Measurements from ENCODE around the gene PRPF6.
A peak's percentile ranks its signal among the peaks of the same experiment; 100 is the strongest.
"Not testable (repeated sequence)": the region's sequence is repeated elsewhere in the genome, so short reads cannot be mapped to it uniquely, and the experiment has no call there.

The PRPF6 gene

DNA sequence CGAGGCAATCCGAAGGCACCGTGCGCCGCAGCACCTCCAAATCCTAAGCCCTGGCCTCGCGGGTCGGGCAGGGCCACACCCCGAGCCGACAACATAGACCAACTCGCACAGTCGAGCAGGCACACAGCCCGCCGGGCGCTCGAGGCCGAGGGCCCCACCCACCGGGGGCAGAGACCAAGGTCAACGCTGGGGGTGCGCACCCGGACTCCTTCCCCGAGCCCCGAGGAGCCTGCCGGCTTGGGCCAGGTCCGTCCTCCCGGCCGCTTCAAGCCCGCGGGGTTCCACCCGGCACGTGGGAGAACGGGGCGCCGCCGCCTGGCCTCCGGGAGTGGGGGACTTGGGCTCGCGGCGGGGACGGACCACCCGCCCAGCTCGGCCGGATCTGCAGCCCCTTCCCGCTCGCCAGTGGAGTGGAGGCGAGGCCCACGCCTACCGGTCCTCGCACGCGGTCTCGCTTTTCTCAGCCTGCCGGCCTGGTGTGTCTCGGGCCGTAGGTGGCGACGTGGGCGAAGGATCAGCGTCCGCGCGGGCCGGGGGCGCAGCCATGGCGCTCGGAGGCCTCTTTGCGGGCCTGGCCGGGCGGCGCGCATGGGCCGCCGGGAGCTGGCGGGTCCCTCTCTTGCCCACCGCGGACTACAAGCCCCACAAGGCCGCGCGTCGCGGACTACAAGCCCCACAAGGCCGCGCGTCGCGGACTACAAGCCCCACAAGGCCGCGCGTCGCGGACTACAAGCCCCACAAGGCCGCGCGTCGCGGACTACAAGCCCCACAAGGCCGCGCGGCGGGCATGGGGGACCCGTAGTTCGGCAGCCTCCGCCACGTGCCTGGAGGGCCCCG, 24.9 kb upstream of the PRPF6 start, which contains the start of gene UCKL1:
Gene UCKL1 (minus strand): TSS at position 590 of the 837 bp plus-strand sequence. CDS start 44 bp downstream, at position 546.
- DNase-seq, result peak; percentile 81 to 87 (median 82)
- H3K9me3 ChIP-seq (ENCODE audit: control insufficient read depth, low read length), result no peaks in the 10 kb centered on the region
- H3K27me3 ChIP-seq (replicated peaks; ENCODE audit: control insufficient read depth, insufficient read depth, low read length, poor library complexity, severe bottlenecking), result no peaks in the 10 kb centered on the region
- peaks cover 49% of the 10 kb centered on the region for H3K4me1 ChIP-seq (ENCODE audit: control insufficient read depth, insufficient read depth, low read length, poor library complexity, severe bottlenecking)
- peaks cover 11% of the 10 kb centered on the region for H3K36me3 ChIP-seq (ENCODE audit: control insufficient read depth, insufficient read depth, low read length)
- peak within 1 kb of the TSS; percentile 83 for H3K4me3 ChIP-seq (ENCODE audit: insufficient read depth, low read depth, low read length, poor library complexity, severe bottlenecking)
- peak within 1 kb of the TSS; percentile 79 for H3K27ac ChIP-seq (ENCODE audit: insufficient read depth, low read length, poor library complexity, severe bottlenecking)

DNA sequence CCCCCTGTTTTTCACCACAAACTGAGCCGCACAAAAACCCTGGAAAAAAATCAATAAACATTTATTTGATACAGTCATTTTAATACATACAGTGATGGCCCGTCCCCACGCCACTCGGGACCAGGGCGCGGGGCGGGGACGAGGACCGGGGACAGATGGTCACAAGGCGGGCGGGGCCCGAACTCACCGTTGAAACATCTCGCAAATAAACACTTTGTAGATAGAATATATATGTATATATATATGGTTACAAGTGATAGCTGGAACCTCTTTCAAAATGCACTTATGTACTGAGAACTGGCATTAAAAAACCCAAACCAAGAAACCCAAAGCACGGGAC, 24.3 kb upstream of the PRPF6 start:
- DNase-seq, result no peak
- H3K4me1 ChIP-seq (ENCODE audit: control insufficient read depth, insufficient read depth, low read length, poor library complexity, severe bottlenecking), result peaks cover 45% of the 10 kb centered on the region
- peaks cover 17% of the 10 kb centered on the region for H3K36me3 ChIP-seq (ENCODE audit: control insufficient read depth, insufficient read depth, low read length)
- H3K4me3 ChIP-seq (ENCODE audit: insufficient read depth, low read depth, low read length, poor library complexity, severe bottlenecking), result peak overlapping the region; percentile 55
- H3K9me3 ChIP-seq (ENCODE audit: control insufficient read depth, low read length), result no peaks in the 10 kb centered on the region
- peak overlapping the region; percentile 68 for H3K27ac ChIP-seq (ENCODE audit: insufficient read depth, low read length, poor library complexity, severe bottlenecking)
- H3K27me3 ChIP-seq (replicated peaks; ENCODE audit: control insufficient read depth, insufficient read depth, low read length, poor library complexity, severe bottlenecking), result no peaks in the 10 kb centered on the region

DNA sequence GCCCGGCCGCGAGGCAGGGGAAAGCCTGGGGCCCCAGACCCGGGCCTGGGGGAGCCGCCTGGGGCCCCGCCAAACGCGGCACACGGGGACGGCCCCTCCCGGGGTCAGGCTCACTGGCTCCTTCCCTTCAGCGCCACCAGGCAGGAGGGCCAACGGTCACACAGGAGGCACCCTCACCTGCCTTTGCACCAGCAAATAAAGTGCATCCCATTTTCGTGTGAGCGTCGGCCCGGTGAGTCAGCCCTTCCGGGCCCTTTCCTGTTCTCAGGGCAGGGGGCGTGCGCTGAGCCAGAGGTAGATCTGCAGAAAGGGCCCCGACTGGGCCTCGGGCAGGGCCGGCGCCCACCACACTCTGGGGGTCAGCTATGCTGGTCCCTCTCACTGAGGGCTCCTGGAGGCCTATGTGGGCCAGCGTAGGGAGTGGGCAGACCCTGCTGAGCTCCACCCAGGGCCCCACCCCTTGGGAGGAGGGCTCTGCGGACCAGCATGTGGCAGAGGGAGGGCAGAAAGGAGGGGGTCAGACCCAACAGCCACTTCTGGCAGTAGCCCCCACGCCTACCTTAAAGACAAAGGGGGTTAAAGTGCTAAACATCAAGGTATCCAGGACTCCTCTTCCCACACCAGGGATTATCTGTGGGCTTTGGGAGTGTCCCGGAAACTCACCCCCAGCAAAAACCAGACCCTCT, 23.8 kb upstream of the PRPF6 start:
- no peaks in the 10 kb centered on the region for H3K27me3 ChIP-seq (replicated peaks; ENCODE audit: control insufficient read depth, insufficient read depth, low read length, poor library complexity, severe bottlenecking)
- peak overlapping the region; percentile 55 for H3K4me3 ChIP-seq (ENCODE audit: insufficient read depth, low read depth, low read length, poor library complexity, severe bottlenecking)
- peaks cover 20% of the 10 kb centered on the region for H3K36me3 ChIP-seq (ENCODE audit: control insufficient read depth, insufficient read depth, low read length)
- no peaks in the 10 kb centered on the region for H3K9me3 ChIP-seq (ENCODE audit: control insufficient read depth, low read length)
- peak; percentile 55 to 61 (median 57) for DNase-seq
- peaks cover 42% of the 10 kb centered on the region for H3K4me1 ChIP-seq (ENCODE audit: control insufficient read depth, insufficient read depth, low read length, poor library complexity, severe bottlenecking)
- H3K27ac ChIP-seq (ENCODE audit: insufficient read depth, low read length, poor library complexity, severe bottlenecking), result peak overlapping the region; percentile 68

DNA sequence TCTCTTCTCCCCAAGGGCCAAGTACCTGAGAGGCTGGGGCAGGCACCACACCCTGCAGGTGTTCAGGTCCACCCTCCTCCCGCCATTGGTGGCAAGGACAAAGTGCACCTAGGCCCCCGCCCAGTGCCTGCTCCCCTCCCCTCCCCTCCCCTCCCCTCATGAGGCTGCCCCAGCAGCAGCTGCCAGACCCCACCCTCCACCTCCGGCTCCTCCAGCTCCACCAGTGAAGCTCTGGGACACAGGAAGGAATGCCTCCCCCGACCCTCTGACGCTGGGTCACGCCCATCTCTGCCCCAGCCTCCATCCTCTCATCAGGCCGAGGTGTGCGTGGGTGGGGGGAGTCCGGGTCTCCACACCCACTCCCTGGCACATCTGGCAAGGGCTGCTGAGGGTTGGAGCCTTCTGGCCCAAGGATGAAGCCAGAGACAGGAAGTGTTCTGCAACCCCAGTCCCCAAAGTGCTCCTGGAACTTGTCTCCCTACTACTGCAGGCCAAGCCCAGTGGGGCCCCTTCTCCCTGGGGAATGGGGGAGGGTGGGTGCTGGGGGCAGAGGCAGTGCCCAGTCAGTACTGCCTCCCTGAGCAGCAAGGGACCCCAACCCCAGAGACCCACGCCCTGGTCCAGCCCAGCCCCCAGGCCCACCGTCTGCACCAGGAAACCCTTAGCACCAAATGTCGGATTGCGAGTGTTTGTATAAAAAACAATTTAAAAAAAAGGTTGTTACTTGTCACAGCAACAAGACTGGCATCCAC, 23.1 kb upstream of the PRPF6 start:
- H3K9me3 ChIP-seq (ENCODE audit: control insufficient read depth, low read length), result no peaks in the 10 kb centered on the region
- H3K27ac ChIP-seq (ENCODE audit: insufficient read depth, low read length, poor library complexity, severe bottlenecking), result peak overlapping the region; percentile 68
- H3K4me1 ChIP-seq (ENCODE audit: control insufficient read depth, insufficient read depth, low read length, poor library complexity, severe bottlenecking), result peaks cover 37% of the 10 kb centered on the region
- H3K27me3 ChIP-seq (replicated peaks; ENCODE audit: control insufficient read depth, insufficient read depth, low read length, poor library complexity, severe bottlenecking), result no peaks in the 10 kb centered on the region
- H3K36me3 ChIP-seq (ENCODE audit: control insufficient read depth, insufficient read depth, low read length), result peaks cover 23% of the 10 kb centered on the region
- H3K4me3 ChIP-seq (ENCODE audit: insufficient read depth, low read depth, low read length, poor library complexity, severe bottlenecking), result no peak overlapping the region
- no peak for DNase-seq

DNA sequence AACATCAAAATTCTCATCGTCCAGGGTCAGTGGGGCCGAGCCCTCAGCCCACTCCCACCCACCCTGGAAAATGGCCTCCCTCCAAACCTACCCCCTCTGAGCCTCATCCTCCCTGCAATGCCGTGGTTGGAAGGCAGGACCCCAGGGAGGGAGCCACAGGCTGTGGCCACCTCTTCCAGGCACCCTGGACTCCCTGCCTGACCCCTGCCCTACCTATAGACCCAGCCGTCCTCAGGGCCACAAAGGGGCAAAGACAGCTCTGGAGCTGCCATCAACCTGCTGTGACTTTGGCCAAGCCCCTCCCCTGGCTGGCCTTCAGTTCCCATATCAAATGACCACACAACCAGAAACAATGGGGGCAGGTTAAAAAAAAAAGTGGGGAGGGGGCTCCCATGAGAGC, 22.5 kb upstream of the PRPF6 start:
- no peaks in the 10 kb centered on the region for H3K27me3 ChIP-seq (replicated peaks; ENCODE audit: control insufficient read depth, insufficient read depth, low read length, poor library complexity, severe bottlenecking)
- no peak for DNase-seq
- H3K36me3 ChIP-seq (ENCODE audit: control insufficient read depth, insufficient read depth, low read length), result peaks cover 28% of the 10 kb centered on the region
- peaks cover 37% of the 10 kb centered on the region for H3K4me1 ChIP-seq (ENCODE audit: control insufficient read depth, insufficient read depth, low read length, poor library complexity, severe bottlenecking)
- H3K4me3 ChIP-seq (ENCODE audit: insufficient read depth, low read depth, low read length, poor library complexity, severe bottlenecking), result no peak overlapping the region
- H3K27ac ChIP-seq (ENCODE audit: insufficient read depth, low read length, poor library complexity, severe bottlenecking), result no peak overlapping the region
- no peaks in the 10 kb centered on the region for H3K9me3 ChIP-seq (ENCODE audit: control insufficient read depth, low read length)

DNA sequence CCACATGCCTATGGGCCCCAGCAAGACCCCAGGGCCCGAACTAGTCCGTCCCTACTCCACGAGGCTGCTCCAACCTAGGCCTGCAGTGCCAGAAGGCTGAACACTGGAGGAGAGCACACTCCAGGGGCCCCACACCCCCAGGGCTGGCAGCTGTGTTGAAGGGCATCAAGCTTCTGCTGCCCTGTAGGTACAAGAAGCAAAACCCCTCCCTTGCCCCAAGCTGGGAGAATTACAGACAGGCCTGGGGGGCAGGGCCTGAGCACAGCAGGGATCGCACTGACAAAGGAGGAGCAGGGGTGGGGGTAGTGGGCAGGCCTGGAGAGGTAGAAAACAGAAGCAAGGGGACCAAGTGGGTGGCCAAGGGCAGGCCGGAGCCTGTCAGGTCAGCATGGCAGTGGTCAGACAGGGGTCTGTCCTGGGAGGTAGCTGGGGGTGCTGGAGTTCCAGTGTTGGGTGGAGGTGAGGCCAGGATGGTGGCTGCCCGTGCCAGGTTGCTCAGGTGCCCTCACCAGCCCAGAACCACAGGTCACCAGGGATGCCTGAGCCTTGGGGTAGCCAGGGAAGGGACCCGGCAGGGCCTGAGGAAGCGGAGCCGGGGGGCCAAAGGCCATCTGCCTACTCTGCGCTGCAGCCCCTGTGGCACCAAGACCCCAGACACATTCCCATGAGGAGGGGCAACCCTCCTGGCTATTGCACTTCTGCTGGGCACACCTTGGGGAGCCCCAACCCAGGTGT, 21.8 kb upstream of the PRPF6 start:
- no peak overlapping the region for H3K27ac ChIP-seq (ENCODE audit: insufficient read depth, low read length, poor library complexity, severe bottlenecking)
- H3K9me3 ChIP-seq (ENCODE audit: control insufficient read depth, low read length), result no peaks in the 10 kb centered on the region
- H3K27me3 ChIP-seq (replicated peaks; ENCODE audit: control insufficient read depth, insufficient read depth, low read length, poor library complexity, severe bottlenecking), result no peaks in the 10 kb centered on the region
- H3K4me3 ChIP-seq (ENCODE audit: insufficient read depth, low read depth, low read length, poor library complexity, severe bottlenecking), result no peak overlapping the region
- no peak for DNase-seq
- peaks cover 34% of the 10 kb centered on the region for H3K36me3 ChIP-seq (ENCODE audit: control insufficient read depth, insufficient read depth, low read length)
- H3K4me1 ChIP-seq (ENCODE audit: control insufficient read depth, insufficient read depth, low read length, poor library complexity, severe bottlenecking), result peaks cover 32% of the 10 kb centered on the region

DNA sequence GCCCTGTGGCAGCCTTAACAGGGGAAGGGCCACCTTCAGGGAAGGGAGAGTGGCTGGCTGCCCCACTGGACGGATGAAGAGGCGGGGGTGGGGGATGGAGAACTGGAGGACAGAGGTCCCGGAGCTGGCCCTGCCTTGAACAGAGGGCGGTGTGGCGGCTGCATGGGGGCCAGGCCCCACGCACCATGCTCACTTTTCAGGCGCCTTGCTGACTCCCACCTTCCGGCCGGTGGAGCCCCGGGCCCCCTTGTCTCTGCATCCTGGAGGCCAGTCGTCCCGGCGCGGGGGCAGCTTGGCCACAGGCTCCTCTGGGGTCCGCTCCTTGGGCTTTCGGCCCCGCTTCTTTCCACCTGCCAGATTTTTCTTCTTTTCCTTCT, 21.2 kb upstream of the PRPF6 start:
- Histone ChIP-seq H3K4me1 (ENCODE audit: control insufficient read depth, insufficient read depth, low read length, poor library complexity, severe bottlenecking) (peaks cover 26% of the 10 kb centered on the region), H3K9me3 (ENCODE audit: control insufficient read depth, low read length) (no peaks in the 10 kb centered on the region), H3K36me3 (ENCODE audit: control insufficient read depth, insufficient read depth, low read length) (peaks cover 34% of the 10 kb centered on the region), H3K4me3 (ENCODE audit: insufficient read depth, low read depth, low read length, poor library complexity, severe bottlenecking) (no peak overlapping the region), H3K27me3 (replicated peaks; ENCODE audit: control insufficient read depth, insufficient read depth, low read length, poor library complexity, severe bottlenecking) (no peaks in the 10 kb centered on the region), H3K27ac (ENCODE audit: insufficient read depth, low read length, poor library complexity, severe bottlenecking) (no peak overlapping the region)
- DNase-seq, result no peak

DNA sequence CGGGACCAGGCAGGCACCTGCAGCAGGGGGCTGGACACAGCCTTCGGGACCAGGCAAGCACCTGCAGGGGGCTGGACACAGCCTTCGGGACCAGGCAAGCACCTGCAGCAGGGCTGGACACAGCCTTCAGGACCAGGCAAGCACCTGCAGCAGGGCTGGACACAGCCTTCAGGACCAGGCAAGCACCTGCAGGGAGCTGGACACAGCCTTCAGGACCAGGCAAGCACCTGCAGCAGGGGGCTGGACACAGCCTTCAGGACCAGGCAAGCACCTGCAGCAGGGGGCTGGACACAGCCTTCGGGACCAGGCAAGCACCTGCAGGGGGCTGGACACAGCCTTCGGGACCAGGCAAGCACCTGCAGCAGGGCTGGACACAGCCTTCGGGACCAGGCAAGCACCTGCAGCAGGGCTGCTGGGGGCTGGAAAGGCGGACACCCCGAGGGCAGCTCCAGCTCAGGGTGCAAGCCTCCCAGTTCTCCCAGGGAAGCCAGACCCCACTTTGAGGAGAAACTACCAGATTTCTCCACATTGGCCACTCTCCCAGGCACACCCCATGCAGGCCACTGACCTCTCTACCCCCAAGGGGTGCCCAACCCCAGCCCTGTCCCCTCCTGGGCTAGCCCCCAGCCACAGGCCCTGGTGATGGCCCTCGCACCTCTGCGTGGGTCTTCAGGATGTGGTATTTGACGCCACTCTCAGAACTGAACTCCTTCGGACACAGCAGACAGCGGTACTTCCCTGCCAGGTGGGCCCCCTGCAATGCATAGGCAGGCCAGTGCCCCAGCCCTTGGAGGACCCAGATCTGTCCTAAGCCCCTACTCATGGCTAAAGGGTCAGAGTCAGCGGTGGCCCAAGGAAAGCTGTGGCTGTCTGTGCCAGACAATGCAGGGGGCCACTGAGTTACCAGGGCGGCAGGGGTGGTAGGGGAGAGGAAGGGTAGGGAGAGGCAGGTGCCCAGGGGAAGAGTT, 20.0 kb upstream of the PRPF6 start:
- peaks cover 34% of the 10 kb centered on the region for H3K36me3 ChIP-seq (ENCODE audit: control insufficient read depth, insufficient read depth, low read length)

More for the DNA sequence above, 20.0 kb upstream of the PRPF6 start:
- not testable (repeated sequence) for H3K9me3 ChIP-seq (ENCODE audit: control insufficient read depth, low read length); DNase-seq; H3K4me3 ChIP-seq (ENCODE audit: insufficient read depth, low read depth, low read length, poor library complexity, severe bottlenecking); H3K27me3 ChIP-seq (replicated peaks; ENCODE audit: control insufficient read depth, insufficient read depth, low read length, poor library complexity, severe bottlenecking); H3K27ac ChIP-seq (ENCODE audit: insufficient read depth, low read length, poor library complexity, severe bottlenecking)
- peaks cover 17% of the 10 kb centered on the region for H3K4me1 ChIP-seq (ENCODE audit: control insufficient read depth, insufficient read depth, low read length, poor library complexity, severe bottlenecking)
